ENCODE results near the gene ZNF536. TPM values are rescaled to one million over a fixed set of nuclear protein-coding genes. Genes with fewer than 3 reads are reported as not detected.

Gene ZNF536
- total and polyA plus RNA-seq, 9 of the 15 experiments (the other 6 are each of a cell fraction or from before 2014, with no cell fraction given): not detected

- TF ChIP-seq SIN3A (IDR thresholded peaks at IDR 0.05; ENCODE audit: borderline replicate concordance in 2 of 2, control insufficient read depth in 1 of 2, low read depth in 2 of 2, low read length in 2 of 2): no peak
- no peak for TF ChIP-seq CREM (IDR thresholded peaks at IDR 0.05; ENCODE audit: low read depth)
- no peak for TF ChIP-seq RREB1 (CRISPR knock-in tag; IDR thresholded peaks at IDR 0.05)
- no peak for TF ChIP-seq MEF2D (tag; conservative IDR thresholded peaks at IDR 0.05; ENCODE audit: low read depth)
- no peak for TF ChIP-seq ZBTB1 (CRISPR knock-in tag; IDR thresholded peaks at IDR 0.05; ENCODE audit: borderline replicate concordance, low read depth)
- no peak for TF ChIP-seq CBFB (CRISPR knock-in tag; IDR thresholded peaks at IDR 0.05)
- no peak for TF ChIP-seq BACH1 (tag; IDR thresholded peaks at IDR 0.05)
- TF ChIP-seq ZNF277 (CRISPR knock-in tag; IDR thresholded peaks at IDR 0.05; ENCODE audit: borderline replicate concordance): no peak
- no peak for TF ChIP-seq CCNT2 (IDR thresholded peaks at IDR 0.05; ENCODE audit: borderline replicate concordance, extremely low read depth, insufficient read length, low read depth, low read length)
Measured at GRCh38 chr19:30330266-30330665, 41.9 kb upstream of the ZNF536 start (continued).
